B cell (primary cell): Measurements from ENCODE around the gene PLIN4. TPM values are rescaled to one million over a fixed set of nuclear protein-coding genes. Genes with fewer than 3 reads are reported as not detected.

Source experiments
- ATAC-seq: fragments of 200-7000 bp; cut with Tn5 transposase; one replicate; pipeline ENCODE4 v1.10.0; 2021; ENCODE audit warnings: low read depth, mild to moderate bottlenecking, moderate number of reproducible peaks, moderate library complexity
- CTCF ChIA-PET: fragments of 350-600 bp; sonication (Branson Sonifier 250); formaldehyde crosslinking; loops from one replicate; lab custom pipeline; 2021; ENCODE audit warnings: antibody characterized with exemption, inconsistent platforms; lab: Charles Lee
- POLR2A ChIA-PET: fragments of 350-600 bp; sonication (Branson Sonifier 250); formaldehyde crosslinking; loops from one replicate; lab custom pipeline; 2021; ENCODE audit warnings: antibody characterized with exemption; lab: Charles Lee
- DNase-seq: peaks from one replicate; pipeline ENCODE4 v3.0.0; 2013
- H2AFZ ChIP-seq: 2 replicates; pipeline ENCODE4 v1.6.1; 2012; ENCODE audit warnings: mild to moderate bottlenecking, low read depth, low read length; ENCODE audit not compliant: insufficient read depth, poor library complexity, severe bottlenecking
- H3K27ac ChIP-seq, 2 donors: 1 replicate in 1 of 2; 2 replicates in 1 of 2; pipeline ENCODE4 v1.5.1; 2012 to 2013; ENCODE audit warnings: low read length in 2 of 2, mild to moderate bottlenecking in 2 of 2, moderate library complexity in 1 of 2
- H3K27me3 ChIP-seq, 4 experiments: fragments of 200-600 bp in 1 of 4; sonication (generic) in 1 of 4; replicated peaks in 1 of 4; 1 replicate in 2 of 4; 2 replicates in 2 of 4; pipeline versions ENCODE4 v1.6.1 to v1.7.0; 2013 to 2016; ENCODE audit warnings: low read length in 3 of 4, mild to moderate bottlenecking in 2 of 4, mixed read lengths in 1 of 4, moderate library complexity in 1 of 4; ENCODE audit not compliant: insufficient read depth in 4 of 4, control insufficient read depth in 3 of 4; ENCODE audit errors: control extremely low read depth in 1 of 4
- H3K36me3 ChIP-seq, 2 experiments: replicated peaks in 1 of 2; 1 replicate in 1 of 2; 2 replicates in 1 of 2; pipeline versions ENCODE4 v1.6.1 to v1.7.1; 2013; ENCODE audit warnings: low read length in 1 of 2; ENCODE audit not compliant: insufficient read depth in 2 of 2, control insufficient read depth in 1 of 2; ENCODE audit errors: control extremely low read depth in 1 of 2, extremely low read depth in 1 of 2
- H3K4me1 ChIP-seq, 2 donors: fragments of 200-600 bp in 1 of 2; sonication (generic) in 1 of 2; 1 replicate in 1 of 2; 2 replicates in 1 of 2; pipeline versions ENCODE4 v1.5.1 to v1.6.1; 2013 to 2017; ENCODE audit warnings: low read length in 2 of 2; ENCODE audit not compliant: control insufficient read depth in 2 of 2, insufficient read depth in 2 of 2
- H3K4me2 ChIP-seq: replicated peaks from 2 replicates; pipeline ENCODE3; 2012; ENCODE audit warnings: mild to moderate bottlenecking, low read depth, low read length; ENCODE audit not compliant: poor library complexity, severe bottlenecking
- H3K4me3 ChIP-seq, 5 experiments: fragments of 200-600 bp in 1 of 5; sonication (generic) in 1 of 5; 1 replicate in 3 of 5; 2 replicates in 2 of 5; pipeline versions ENCODE4 v1.5.1 to v1.7.0; 2011 to 2016; ENCODE audit warnings: low read length in 4 of 5, mild to moderate bottlenecking in 4 of 5, low read depth in 2 of 5, control low read depth in 1 of 5, moderate library complexity in 1 of 5; ENCODE audit not compliant: insufficient read depth in 1 of 5; ENCODE audit errors: control extremely low read depth in 1 of 5, extremely low read depth in 1 of 5
- H3K79me2 ChIP-seq: fragments of 200-600 bp; sonication (generic); one replicate; pipeline ENCODE4 v1.6.0; 2016; ENCODE audit warnings: low read length; ENCODE audit not compliant: control insufficient read depth, insufficient read depth
- H3K9ac ChIP-seq: fragments of 200-600 bp; sonication (generic); 2 replicates; pipeline ENCODE4 v1.6.1; 2017; ENCODE audit warnings: mild to moderate bottlenecking, low read length, moderate library complexity
- H3K9me3 ChIP-seq, 3 donors: one replicate each; pipeline versions ENCODE4 v1.6.1 to v1.7.1; 2013; ENCODE audit warnings: low read length in 2 of 3; ENCODE audit not compliant: control insufficient read depth in 2 of 3, insufficient read depth in 1 of 3; ENCODE audit errors: control extremely low read depth in 1 of 3
- H4K20me1 ChIP-seq: 2 replicates; pipeline ENCODE4 v1.6.0; 2012; ENCODE audit warnings: mild to moderate bottlenecking, low read length; ENCODE audit not compliant: insufficient read depth, control insufficient read depth, poor library complexity, severe bottlenecking
- H3K27ac Mint-ChIP-seq: one replicate; pipeline ENCODE4 v1.8.0; 2021; ENCODE audit warnings: mixed read lengths
- H3K27me3 Mint-ChIP-seq: one replicate; pipeline ENCODE4 v1.8.0; 2021; ENCODE audit warnings: mixed read lengths
- H3K4me1 Mint-ChIP-seq: one replicate; pipeline ENCODE4 v1.8.0; 2021; ENCODE audit warnings: mixed read lengths
- H3K4me3 Mint-ChIP-seq: one replicate; pipeline ENCODE4 v1.8.0; 2021; ENCODE audit warnings: mixed read lengths
- H3K9me3 Mint-ChIP-seq: one replicate; pipeline ENCODE4 v1.8.0; 2022; ENCODE audit warnings: mixed read lengths; ENCODE audit not compliant: insufficient read depth
- CTCF ChIP-seq: fragments of 200-600 bp; IDR thresholded peaks from one replicate; pipeline ENCODE4 v1.8.0; 2022; ENCODE audit warnings: antibody characterized with exemption, mild to moderate bottlenecking
- EZH2 ChIP-seq: IDR thresholded peaks from 2 replicates; pipeline ENCODE4 v1.6.1; 2012; ENCODE audit warnings: borderline replicate concordance, low read depth, mild to moderate bottlenecking, moderate library complexity, low read length; ENCODE audit not compliant: insufficient read depth, poor library complexity, severe bottlenecking
- WGBS: methylation state at CpG from one replicate; pipeline ENCODE4 v1.1.5; 2013; ENCODE audit warnings: missing lambda C conversion rate; ENCODE audit not compliant: insufficient coverage; 5-methylcytosine and 5-hydroxymethylcytosine counted together
- intact Hi-C: fragments of 100-400 bp; cut with micrococcal nuclease; formaldehyde crosslinking; loops from one replicate; pipeline ENCODE4 v1.10.0; 2022
- polyA plus RNA-seq: library from polyadenylated mRNA; depleted of rRNA; stranded (reverse); fragments of >200 nt; gene quantifications from 2 replicates; pipeline ENCODE4 v1.2.3, GENCODE V29; 2012
- total RNA-seq, 2 donors: library from RNA; stranded (reverse); fragments of 120-200 nt in 1 of 2; gene quantifications; 1 replicate in 1 of 2; 2 replicates in 1 of 2; pipeline versions ENCODE4 v1.2.3 to v1.2.4, GENCODE V29; 2013 to 2022

Gene PLIN4
- total and polyA plus RNA-seq, 2 donors (not counting 1 experiment from before 2014, with no cell fraction given): 0.04 to 0.07 TPM

- ATAC-seq: no peak
- Mint-ChIP-seq H3K27ac (no peak overlapping the region), H3K27me3 (no peaks in the 10 kb centered on the region), H3K9me3 (no peaks in the 10 kb centered on the region), H3K4me1 (no peaks in the 10 kb centered on the region), H3K4me3 (no peak overlapping the region)
- no peak overlapping the region for H2AFZ ChIP-seq
- ChIA-PET POLR2A (no interaction called here), CTCF (no interaction called here)
- no peak overlapping the region for H3K9ac ChIP-seq
- DNase-seq: no peak
- WGBS: 95% methylated on average over 10 of the region's 10 CpGs
- intact Hi-C loops: no loop called here
- H3K4me3 ChIP-seq: no peak overlapping the region
- H3K4me2 ChIP-seq: no peak overlapping the region
- H4K20me1 ChIP-seq: no peaks in the 10 kb centered on the region
- no peaks in the 10 kb centered on the region for H3K27me3 ChIP-seq
- H3K36me3 ChIP-seq: peaks cover 0 to 11% of the 10 kb centered on the region in 2 experiments
- no peak for TF ChIP-seq EZH2
- no peak for TF ChIP-seq CTCF
- no peaks in the 10 kb centered on the region for H3K4me1 ChIP-seq
- peaks cover 0 to 8% (median 0%) of the 10 kb centered on the region in 3 donors for H3K9me3 ChIP-seq
- H3K79me2 ChIP-seq: no peaks in the 10 kb centered on the region
- no peak overlapping the region for H3K27ac ChIP-seq
Observed at GRCh38 chr19:4503825-4504170, 14.5 kb downstream of the PLIN4 start.

GRCh38 chr19:4503132-4503824, 15.0 kb downstream of the PLIN4 start:
- TF ChIP-seq EZH2 (no peak), CTCF (no peak)
- WGBS: 90% methylated on average over 22 of the region's 25 CpGs
- ATAC-seq: no peak
- Mint-ChIP-seq H3K4me1 (no peaks in the 10 kb centered on the region), H3K27me3 (no peaks in the 10 kb centered on the region), H3K9me3 (no peaks in the 10 kb centered on the region), H3K27ac (no peak overlapping the region), H3K4me3 (no peak overlapping the region)
- CTCF ChIA-PET: no interaction called here
- no peak for DNase-seq
- peaks cover 0 to 4% (median 0%) of the 10 kb centered on the region in 3 donors for H3K9me3 ChIP-seq
- H3K27ac ChIP-seq: no peak overlapping the region
- no peak overlapping the region for H3K9ac ChIP-seq
- H3K79me2 ChIP-seq: no peaks in the 10 kb centered on the region
- no peak overlapping the region for H3K4me3 ChIP-seq
- no peaks in the 10 kb centered on the region for H3K4me1 ChIP-seq
- no peak overlapping the region for H3K4me2 ChIP-seq
- H3K27me3 ChIP-seq: no peaks in the 10 kb centered on the region
- H2AFZ ChIP-seq: no peak overlapping the region
- H3K36me3 ChIP-seq: peaks cover 0 to 15% of the 10 kb centered on the region in 2 experiments
- POLR2A ChIA-PET: no interaction called here
- intact Hi-C loops: no loop called here
- H4K20me1 ChIP-seq: no peaks in the 10 kb centered on the region
